CD8-positive, alpha-beta memory T cell (primary cell): ENCODE results near the gene FERMT3. TPM values are rescaled to one million over a fixed set of nuclear protein-coding genes. Genes with fewer than 3 reads are reported as not detected.

Experiments used
- CTCF ChIA-PET: fragments of 350-600 bp; sonication (Branson Sonifier 250); formaldehyde crosslinking; loops from one replicate; lab custom pipeline; 2021; ENCODE audit warnings: antibody characterized with exemption; lab: Charles Lee
- POLR2A ChIA-PET: fragments of 350-600 bp; sonication (Branson Sonifier 250); formaldehyde crosslinking; loops from one replicate; lab custom pipeline; 2021; ENCODE audit warnings: antibody characterized with exemption; lab: Charles Lee
- DNase-seq, 5 donors: peaks; one replicate each; pipeline versions ENCODE4 v3.0.0 to v3.0.0-alpha.2; 2020 to 2022; ENCODE audit warnings: mixed read lengths in 1 of 5
- H3K27ac ChIP-seq: one replicate; pipeline ENCODE4 v1.7.0; 2013; ENCODE audit warnings: low read depth, mild to moderate bottlenecking, low read length, moderate library complexity
- H3K27me3 ChIP-seq: 2 replicates; pipeline ENCODE4 v1.7.0; 2013; ENCODE audit warnings: low read length, mild to moderate bottlenecking; ENCODE audit not compliant: insufficient read depth, poor library complexity, severe bottlenecking
- H3K36me3 ChIP-seq: 2 replicates; pipeline ENCODE4 v1.7.0; 2013; ENCODE audit warnings: mild to moderate bottlenecking, low read length, moderate library complexity; ENCODE audit not compliant: insufficient read depth
- H3K4me1 ChIP-seq: 2 replicates; pipeline ENCODE4 v1.7.0; 2013; ENCODE audit warnings: mild to moderate bottlenecking, low read length, moderate library complexity; ENCODE audit not compliant: insufficient read depth
- H3K4me3 ChIP-seq: 2 replicates; pipeline ENCODE4 v1.7.0; 2013; ENCODE audit warnings: mild to moderate bottlenecking, low read length
- H3K9me3 ChIP-seq: 2 replicates; pipeline ENCODE4 v1.7.0; 2013; ENCODE audit warnings: mild to moderate bottlenecking, low read length
- H3K27ac Mint-ChIP-seq, 8 donors: one replicate each; pipeline ENCODE4 v1.8.0; 2020 to 2021; ENCODE audit warnings: mixed read lengths in 8 of 8, mild to moderate bottlenecking in 6 of 8, inconsistent platforms in 3 of 8, moderate library complexity in 3 of 8
- H3K27me3 Mint-ChIP-seq, 2 donors: one replicate each; pipeline ENCODE4 v1.8.0; 2020 to 2021; ENCODE audit warnings: mixed read lengths in 2 of 2, mild to moderate bottlenecking in 1 of 2, moderate library complexity in 1 of 2
- H3K36me3 Mint-ChIP-seq, 3 donors: one replicate each; pipeline ENCODE4 v1.8.0; 2020 to 2021; ENCODE audit warnings: mixed read lengths in 3 of 3, inconsistent platforms in 1 of 3, mild to moderate bottlenecking in 1 of 3
- H3K4me1 Mint-ChIP-seq, 3 donors: one replicate each; pipeline ENCODE4 v1.8.0; 2020 to 2021; ENCODE audit warnings: mixed read lengths in 3 of 3, inconsistent platforms in 1 of 3, mild to moderate bottlenecking in 1 of 3
- H3K4me3 Mint-ChIP-seq, 7 donors: one replicate each; pipeline ENCODE4 v1.8.0; 2020 to 2021; ENCODE audit warnings: mixed read lengths in 7 of 7, mild to moderate bottlenecking in 6 of 7, moderate library complexity in 4 of 7, inconsistent platforms in 2 of 7
- H3K9me3 Mint-ChIP-seq, 5 donors: one replicate each; pipeline ENCODE4 v1.8.0; 2020 to 2022; ENCODE audit warnings: mixed read lengths in 5 of 5, mild to moderate bottlenecking in 3 of 5, moderate library complexity in 2 of 5, inconsistent platforms in 1 of 5
- polyA plus RNA-seq: library from polyadenylated mRNA; unstranded; fragments of 300-500 nt; fragmentation: Illumina TruSeq; gene quantifications from one replicate; pipeline ENCODE4 v1.2.3, GENCODE V29; 2021
- total RNA-seq, 2 experiments: library from RNA; stranded (reverse); gene quantifications; one replicate each; pipeline ENCODE4 v1.2.3, GENCODE V29; 2021

Gene FERMT3
- total and polyA plus RNA-seq, 3 experiments from 2014 or later: 205 to 213 (median 206) TPM

GRCh38 chr11:64247729-64248531, 41.4 kb downstream of the FERMT3 start:
- Histone ChIP-seq H3K4me3 (no peak overlapping the region), H3K36me3 (no peaks in the 10 kb centered on the region), H3K9me3 (no peaks in the 10 kb centered on the region), H3K27ac (peak overlapping the region; percentile 67), H3K27me3 (no peaks in the 10 kb centered on the region), H3K4me1 (peaks cover 42% of the 10 kb centered on the region)
- ChIA-PET POLR2A (interaction anchor here (0.6 to 4.3 kb wide), 5 partner anchors 18 to 70 kb away, joined by 3 to 44 read pairs (median 8); partner anchors contain the start of genes ESRRA, NUDT22, PRDX5 and TRPT1), CTCF (interaction anchor here (0.9 to 13.4 kb wide), 4 partner anchors 16 to 55 kb away, joined by 4 to 124 read pairs (median 80); partner anchors contain the start of genes CATSPERZ, ESRRA and FERMT3)
- no peaks in the 10 kb centered on the region for H3K27me3 Mint-ChIP-seq
- no peak for DNase-seq
- H3K9me3 Mint-ChIP-seq: no peaks in the 10 kb centered on the region
- H3K36me3 Mint-ChIP-seq: peaks cover 0 to 15% (median 0%) of the 10 kb centered on the region in 3 donors
- peak overlapping the region; percentile 74 to 88 (median 78) for H3K4me3 Mint-ChIP-seq
- peaks cover 26 to 56% (median 28%) of the 10 kb centered on the region in 3 donors for H3K4me1 Mint-ChIP-seq
- peak overlapping the region in 6 of 8 donors; percentile 14 to 89 (median 82) for H3K27ac Mint-ChIP-seq

- Mint-ChIP-seq H3K27me3 (no peaks in the 10 kb centered on the region), H3K4me3 (peak overlapping the region in 5 of 7 donors; percentile 12 to 88 (median 84)), H3K36me3 (peaks cover 0 to 10% (median 0%) of the 10 kb centered on the region in 3 donors), H3K4me1 (peaks cover 20 to 55% (median 23%) of the 10 kb centered on the region in 3 donors), H3K9me3 (no peaks in the 10 kb centered on the region), H3K27ac (peak overlapping the region in 1 of 8 donors; percentile 82)
- no peaks in the 10 kb centered on the region for H3K36me3 ChIP-seq
- POLR2A ChIA-PET: interaction anchor here (4.3 kb wide), 1 partner anchor 21 kb away, joined by 44 read pairs; no protein-coding TSS in a partner anchor
- H3K9me3 ChIP-seq: no peaks in the 10 kb centered on the region
- H3K4me3 ChIP-seq: no peak overlapping the region
- peaks cover 40% of the 10 kb centered on the region for H3K4me1 ChIP-seq
- H3K27me3 ChIP-seq: no peaks in the 10 kb centered on the region
- H3K27ac ChIP-seq: no peak overlapping the region
- DNase-seq: no peak
- CTCF ChIA-PET: interaction anchor here (8.1 to 13.4 kb wide), 2 partner anchors 22 to 54 kb away, joined by 97 to 124 read pairs; partner anchors contain the start of genes CATSPERZ and ESRRA
Measured at GRCh38 chr11:64248578-64248977, 42.1 kb downstream of the FERMT3 start.

DNA sequence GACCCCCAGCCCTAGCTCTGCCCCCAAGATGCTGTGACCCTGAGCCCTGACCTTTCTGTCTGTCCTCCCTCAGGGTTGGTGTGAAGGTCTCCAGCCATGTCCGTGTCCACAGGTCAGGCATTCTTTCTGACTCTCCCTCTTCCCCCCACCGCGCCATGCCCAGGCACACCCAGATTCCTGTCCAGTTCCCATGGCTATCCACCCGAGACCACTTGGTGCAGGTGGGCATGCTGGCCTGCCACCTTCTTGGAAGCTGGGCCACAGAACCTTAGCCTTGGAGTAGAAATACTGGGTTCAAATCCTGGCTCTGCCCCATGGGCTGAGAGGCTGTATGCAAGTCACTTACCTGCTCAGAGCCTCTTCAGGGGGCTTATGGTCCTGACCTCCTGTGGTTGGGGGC, 42.5 kb downstream of the FERMT3 start:
- no peak overlapping the region for H3K4me3 ChIP-seq
- no peaks in the 10 kb centered on the region for H3K9me3 ChIP-seq
- Mint-ChIP-seq H3K27ac (peak overlapping the region in 2 of 8 donors; percentile 61 to 82), H3K27me3 (no peaks in the 10 kb centered on the region), H3K4me3 (peak overlapping the region in 2 of 7 donors; percentile 12 to 88), H3K4me1 (peaks cover 21 to 55% (median 21%) of the 10 kb centered on the region in 3 donors), H3K36me3 (peaks cover 0 to 6% (median 0%) of the 10 kb centered on the region in 3 donors), H3K9me3 (no peaks in the 10 kb centered on the region)
- ChIA-PET POLR2A (interaction anchor here (0.9 to 4.3 kb wide), 2 partner anchors 18 to 21 kb away, joined by 3 to 44 read pairs; no protein-coding TSS in a partner anchor), CTCF (interaction anchor here (1.4 to 13.4 kb wide), 4 partner anchors 19 to 64 kb away, joined by 4 to 124 read pairs (median 52); partner anchors contain the start of genes CATSPERZ, DNAJC4, ESRRA and STIP1)
- no peaks in the 10 kb centered on the region for H3K36me3 ChIP-seq
- H3K27ac ChIP-seq: no peak overlapping the region
- DNase-seq: no peak
- no peaks in the 10 kb centered on the region for H3K27me3 ChIP-seq
- peaks cover 40% of the 10 kb centered on the region for H3K4me1 ChIP-seq

GRCh38 chr11:64249563-64250414, 43.3 kb downstream of the FERMT3 start:
- no peaks in the 10 kb centered on the region for H3K9me3 Mint-ChIP-seq
- POLR2A ChIA-PET: interaction anchor here (0.8 to 2.3 kb wide), 4 partner anchors 9 to 43 kb away, joined by 3 to 7 read pairs (median 4); partner anchors contain the start of genes FERMT3 and FKBP2
- no peak for DNase-seq
- Histone ChIP-seq H3K4me3 (no peak overlapping the region), H3K27ac (no peak overlapping the region), H3K4me1 (peaks cover 39% of the 10 kb centered on the region), H3K36me3 (no peaks in the 10 kb centered on the region), H3K9me3 (no peaks in the 10 kb centered on the region), H3K27me3 (no peaks in the 10 kb centered on the region)
- peak overlapping the region; percentile 28 to 88 (median 53) for H3K4me3 Mint-ChIP-seq
- CTCF ChIA-PET: interaction anchor here (0.9 to 13.4 kb wide), 14 partner anchors 9 to 68 kb away, joined by 3 to 124 read pairs (median 6); partner anchors contain the start of genes CATSPERZ, DNAJC4, ESRRA and FERMT3
- peaks cover 0 to 3% (median 0%) of the 10 kb centered on the region in 3 donors for H3K36me3 Mint-ChIP-seq
- no peaks in the 10 kb centered on the region for H3K27me3 Mint-ChIP-seq
- peak overlapping the region in 2 of 8 donors; percentile 17 to 81 for H3K27ac Mint-ChIP-seq
- H3K4me1 Mint-ChIP-seq: peaks cover 21 to 51% (median 21%) of the 10 kb centered on the region in 3 donors

DNA sequence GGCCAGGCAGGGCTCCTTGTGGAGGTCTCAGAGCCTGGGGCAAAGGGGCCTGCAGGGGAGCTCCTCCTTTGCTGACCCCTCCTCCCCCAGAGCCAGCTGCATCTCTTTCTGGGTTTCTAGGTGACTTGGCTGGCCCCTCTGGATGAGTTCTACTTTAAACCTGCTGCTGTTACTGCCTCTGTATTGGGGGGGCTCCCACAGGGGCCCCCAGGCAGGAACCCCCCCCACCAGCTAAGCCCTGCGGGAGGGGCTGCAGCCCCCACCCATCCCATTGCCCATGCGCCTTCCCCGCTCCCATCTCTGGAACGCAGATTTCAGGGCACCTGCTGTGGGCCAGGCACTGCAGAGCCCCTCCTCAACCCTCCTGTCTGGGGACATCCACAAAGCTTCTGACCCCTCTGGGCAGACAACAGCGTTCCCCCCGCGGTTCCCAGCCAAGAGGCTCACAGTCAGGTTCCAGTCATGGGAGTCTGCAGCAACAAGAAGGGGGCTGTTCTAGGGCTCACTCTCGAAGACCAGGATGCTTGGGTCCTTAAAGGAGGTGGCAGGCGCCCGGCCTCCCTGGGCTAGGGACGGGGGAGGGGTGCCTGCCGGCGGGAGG, 44.0 kb downstream of the FERMT3 start:
- no peaks in the 10 kb centered on the region for H3K9me3 Mint-ChIP-seq
- Histone ChIP-seq H3K36me3 (no peaks in the 10 kb centered on the region), H3K27ac (no peak overlapping the region), H3K4me3 (peak overlapping the region; percentile 23), H3K27me3 (no peaks in the 10 kb centered on the region), H3K9me3 (no peaks in the 10 kb centered on the region), H3K4me1 (peaks cover 31% of the 10 kb centered on the region)
- peaks cover 0 to 6% (median 0%) of the 10 kb centered on the region in 3 donors for H3K36me3 Mint-ChIP-seq
- no peak for DNase-seq
- H3K4me3 Mint-ChIP-seq: peak overlapping the region; percentile 43 to 88 (median 85)
- POLR2A ChIA-PET: interaction anchor here (0.6 to 2.3 kb wide), 6 partner anchors 8 to 58 kb away, joined by 3 to 7 read pairs (median 4); partner anchors contain the start of genes FERMT3 and FKBP2
- peak overlapping the region in 2 of 8 donors; percentile 65 to 81 for H3K27ac Mint-ChIP-seq
- no peaks in the 10 kb centered on the region for H3K27me3 Mint-ChIP-seq
- H3K4me1 Mint-ChIP-seq: peaks cover 15 to 44% (median 21%) of the 10 kb centered on the region in 3 donors
- CTCF ChIA-PET: interaction anchor here (0.9 to 13.4 kb wide), 16 partner anchors 9 to 67 kb away, joined by 3 to 124 read pairs (median 6); partner anchors contain the start of genes CATSPERZ, DNAJC4, ESRRA and FERMT3

GRCh38 chr11:64251016-64251752, 44.7 kb downstream of the FERMT3 start, which contains the start of gene PLCB3:
TSS of gene PLCB3 (plus strand) at chr11:64251530. CDS start at chr11:64251650, 120 bp downstream.
- peak; percentile 50 to 79 (median 61) for DNase-seq
- no peaks in the 10 kb centered on the region for H3K36me3 ChIP-seq
- Mint-ChIP-seq H3K27ac (peak within 1 kb of the TSS in 5 of 8 donors; percentile 65 to 84 (median 82)), H3K4me1 (peaks cover 12 to 37% (median 15%) of the 10 kb centered on the region in 3 donors), H3K9me3 (no peaks in the 10 kb centered on the region), H3K4me3 (peak within 1 kb of the TSS; percentile 84 to 96 (median 88)), H3K36me3 (peaks cover 0 to 10% (median 0%) of the 10 kb centered on the region in 3 donors), H3K27me3 (no peaks in the 10 kb centered on the region)
- H3K27ac ChIP-seq: peak within 1 kb of the TSS; percentile 65
- no peaks in the 10 kb centered on the region for H3K27me3 ChIP-seq
- peaks cover 26% of the 10 kb centered on the region for H3K4me1 ChIP-seq
- peak within 1 kb of the TSS; percentile 66 for H3K4me3 ChIP-seq
- H3K9me3 ChIP-seq: no peaks in the 10 kb centered on the region
- ChIA-PET CTCF (interaction anchor here (0.8 to 13.4 kb wide), 19 partner anchors 8 to 91 kb away, joined by 3 to 124 read pairs (median 6); partner anchors contain the start of genes CATSPERZ, DNAJC4, ESRRA and FERMT3), POLR2A (interaction anchor here (0.5 to 2.3 kb wide), 6 partner anchors 9 to 57 kb away, joined by 3 to 9 read pairs (median 3); partner anchors contain the start of gene FERMT3)
